Putamen (tissue), 1 donor: ENCODE results near the gene ATP9B.

Source experiments
- DNase-seq: peaks from one replicate; pipeline ENCODE4 v3.0.0-alpha.2; 2016; ENCODE audit warnings: low spot score

Gene ATP9B

GRCh38 chr18:79068937-79069716, at the start of gene ATP9B:
ATP9B (plus strand) TSS chr18:79069394; CDS start chr18:79069411, 17 bp downstream.
- DNase-seq: peak; percentile 98

GRCh38 chr18:79019881-79020280, 49.3 kb upstream of the ATP9B start:
- DNase-seq: no peak

- no peak for DNase-seq
These were observed 46.6 kb upstream of the ATP9B start for GRCh38 chr18:79022603-79023002.

GRCh38 chr18:79026491-79026890, 42.7 kb upstream of the ATP9B start:
- no peak for DNase-seq

- no peak for DNase-seq
These were observed 38.5 kb upstream of the ATP9B start for GRCh38 chr18:79030680-79031079.

- DNase-seq: no peak
These were observed 26.9 kb upstream of the ATP9B start for GRCh38 chr18:79042276-79042675.

- DNase-seq: no peak
These were observed 25.9 kb upstream of the ATP9B start for GRCh38 chr18:79043288-79043687.

GRCh38 chr18:79046522-79046921, 22.7 kb upstream of the ATP9B start:
- no peak for DNase-seq

- DNase-seq: no peak
These were observed 21.5 kb upstream of the ATP9B start for GRCh38 chr18:79047556-79048244.

GRCh38 chr18:79048245-79048632, 21.0 kb upstream of the ATP9B start:
- DNase-seq: no peak

- no peak for DNase-seq
These were observed 19.7 kb upstream of the ATP9B start for GRCh38 chr18:79049506-79049905.

GRCh38 chr18:79050005-79050404, 19.2 kb upstream of the ATP9B start:
- DNase-seq: no peak

GRCh38 chr18:79056827-79057367, 12.3 kb upstream of the ATP9B start:
- no peak for DNase-seq

- DNase-seq: no peak
These were observed 11.2 kb upstream of the ATP9B start for GRCh38 chr18:79058007-79058406.

GRCh38 chr18:79062806-79063205, 6.4 kb upstream of the ATP9B start:
- DNase-seq: no peak

GRCh38 chr18:79064228-79064627, 5.0 kb upstream of the ATP9B start:
- DNase-seq: no peak

- no peak for DNase-seq
These were observed 3.4 kb upstream of the ATP9B start for GRCh38 chr18:79065802-79066201.

GRCh38 chr18:79067611-79068010, 1.6 kb upstream of the ATP9B start:
- DNase-seq: no peak

- peak; percentile 13 for DNase-seq
These were observed 755 bp upstream of the ATP9B start for GRCh38 chr18:79068341-79068936.

GRCh38 chr18:79069717-79070151, 540 bp downstream of the ATP9B start:
- DNase-seq: peak; percentile 7

- DNase-seq: no peak
These were observed 1.3 kb downstream of the ATP9B start for GRCh38 chr18:79070486-79070885.

GRCh38 chr18:79071037-79071436, 1.8 kb downstream of the ATP9B start:
- no peak for DNase-seq
